Measurements from ENCODE around the gene MKLN1.

Gene MKLN1

DNA sequence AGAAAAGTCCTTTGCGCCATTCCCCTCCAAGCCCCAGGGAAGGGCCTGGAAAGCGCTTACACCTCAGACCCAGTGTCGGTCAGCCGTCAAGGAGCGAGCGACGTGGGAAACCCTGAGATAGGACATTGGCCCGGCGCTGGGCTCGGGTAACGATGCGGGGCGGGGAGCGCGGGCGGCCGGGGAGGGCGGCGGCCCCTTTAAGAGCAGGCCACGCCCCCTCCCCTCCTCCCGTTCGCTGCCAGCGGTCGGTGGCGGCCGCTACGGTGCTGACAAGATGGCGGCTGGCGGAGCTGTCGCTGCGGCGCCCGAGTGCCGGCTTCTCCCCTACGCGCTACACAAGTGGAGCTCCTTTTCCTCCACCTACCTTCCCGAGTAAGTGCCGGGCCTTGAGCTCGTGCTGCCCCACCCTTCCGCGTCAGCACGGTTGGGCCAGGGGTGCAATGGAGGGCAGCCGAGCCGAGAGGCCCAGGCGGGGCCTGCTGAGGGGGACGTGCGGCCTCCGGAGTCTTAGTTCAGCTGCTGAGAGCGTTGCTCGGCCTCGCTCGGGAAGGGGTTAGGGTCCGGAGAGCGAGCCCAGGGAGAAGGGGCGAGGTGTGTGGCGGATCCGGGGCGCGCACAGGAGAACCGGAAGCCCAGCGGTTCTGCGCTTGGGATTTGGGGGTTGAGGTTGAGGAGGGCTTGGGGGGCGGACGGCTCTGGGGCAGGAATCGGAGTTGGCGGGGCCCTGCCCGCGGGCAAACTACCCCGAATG, at the start of gene MKLN1:
TSS of gene MKLN1 (plus strand) at position 251 of the 751 bp plus-strand sequence. CDS start at position 275, 24 bp downstream.
- Mint-ChIP-seq H3K27ac (peak within 1 kb of the TSS; percentile 95), H3K36me3 (ENCODE audit: low read depth) (peaks cover 11% of the 10 kb centered on the region), H3K27me3 (ENCODE audit: low read depth) (no peaks in the 10 kb centered on the region), H3K4me1 (ENCODE audit: low read depth) (peaks cover 40% of the 10 kb centered on the region), H3K4me3 (peak within 1 kb of the TSS; percentile 96), H3K9me3 (no peaks in the 10 kb centered on the region)
- peak; percentile 89 for DNase-seq (ENCODE audit: low spot score)

DNA sequence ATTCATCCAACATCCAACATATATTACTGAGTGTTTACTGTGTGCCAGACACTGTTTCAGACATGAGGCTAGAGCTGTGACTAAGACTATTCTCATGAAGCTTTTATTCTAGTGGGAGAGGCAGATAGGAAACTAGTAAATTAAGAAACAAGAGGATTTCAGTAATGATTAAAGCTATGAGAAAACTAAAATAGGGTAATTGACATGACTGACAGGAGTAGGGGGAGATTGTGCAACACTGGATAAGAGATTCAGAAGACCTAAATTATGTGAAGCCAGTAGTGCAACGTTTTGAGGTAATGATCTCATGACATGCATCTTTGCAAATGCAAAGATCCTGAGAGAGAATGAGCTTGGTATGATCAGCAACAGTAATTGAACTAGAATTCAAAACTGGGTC, 48.6 kb upstream of the MKLN1 start:
- no peak for DNase-seq (ENCODE audit: low spot score)
- H3K9me3 Mint-ChIP-seq: peaks cover 6% of the 10 kb centered on the region
- H3K27ac Mint-ChIP-seq: no peak overlapping the region

DNA sequence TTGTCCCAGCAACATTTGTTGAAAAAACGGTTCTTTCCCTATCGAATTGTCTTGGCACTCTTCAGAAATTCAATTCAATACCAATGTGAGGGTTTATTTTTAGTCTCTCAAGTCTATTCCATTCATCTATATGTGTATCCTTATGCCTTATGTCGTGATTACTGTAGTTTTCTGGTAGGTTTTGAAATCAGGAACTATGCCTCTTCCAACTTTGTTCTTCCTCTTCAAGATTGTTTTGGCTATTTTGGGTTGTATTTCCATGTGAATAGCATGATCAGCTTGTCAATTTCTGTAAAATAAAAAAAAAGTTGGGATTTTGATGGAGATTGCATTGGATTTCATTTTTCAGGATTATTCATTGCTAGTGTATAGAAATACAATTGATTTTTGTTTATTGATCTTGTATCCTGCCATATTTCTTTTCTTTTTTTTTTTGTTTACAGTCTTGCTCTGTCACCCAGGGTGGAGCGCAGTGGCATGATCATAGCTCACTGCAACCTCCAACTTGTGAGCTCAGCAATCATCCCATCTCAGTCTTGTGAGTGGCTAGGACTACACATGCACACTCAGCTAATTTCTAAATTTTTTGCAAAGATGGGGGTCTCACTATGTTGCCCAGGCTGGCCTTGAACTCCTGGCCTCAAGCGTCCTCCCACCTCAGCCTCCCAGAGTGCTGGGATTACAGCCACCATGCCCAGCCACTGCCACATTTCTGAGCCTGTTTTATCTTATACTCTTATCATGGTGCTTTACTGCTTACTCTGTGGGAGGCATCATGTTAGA, 46.2 kb upstream of the MKLN1 start:
- DNase-seq (ENCODE audit: low spot score): no peak
- Mint-ChIP-seq H3K27ac (no peak overlapping the region), H3K27me3 (ENCODE audit: low read depth) (peaks cover 4% of the 10 kb centered on the region), H3K9me3 (peaks cover 6% of the 10 kb centered on the region), H3K4me3 (no peak overlapping the region), H3K36me3 (ENCODE audit: low read depth) (no peaks in the 10 kb centered on the region), H3K4me1 (ENCODE audit: low read depth) (no peaks in the 10 kb centered on the region)

More for the DNA sequence above, 48.6 kb upstream of the MKLN1 start:
- H3K4me1 Mint-ChIP-seq (ENCODE audit: low read depth): no peaks in the 10 kb centered on the region
- no peaks in the 10 kb centered on the region for H3K36me3 Mint-ChIP-seq (ENCODE audit: low read depth)
- H3K27me3 Mint-ChIP-seq (ENCODE audit: low read depth): peaks cover 4% of the 10 kb centered on the region
- no peak overlapping the region for H3K4me3 Mint-ChIP-seq

DNA sequence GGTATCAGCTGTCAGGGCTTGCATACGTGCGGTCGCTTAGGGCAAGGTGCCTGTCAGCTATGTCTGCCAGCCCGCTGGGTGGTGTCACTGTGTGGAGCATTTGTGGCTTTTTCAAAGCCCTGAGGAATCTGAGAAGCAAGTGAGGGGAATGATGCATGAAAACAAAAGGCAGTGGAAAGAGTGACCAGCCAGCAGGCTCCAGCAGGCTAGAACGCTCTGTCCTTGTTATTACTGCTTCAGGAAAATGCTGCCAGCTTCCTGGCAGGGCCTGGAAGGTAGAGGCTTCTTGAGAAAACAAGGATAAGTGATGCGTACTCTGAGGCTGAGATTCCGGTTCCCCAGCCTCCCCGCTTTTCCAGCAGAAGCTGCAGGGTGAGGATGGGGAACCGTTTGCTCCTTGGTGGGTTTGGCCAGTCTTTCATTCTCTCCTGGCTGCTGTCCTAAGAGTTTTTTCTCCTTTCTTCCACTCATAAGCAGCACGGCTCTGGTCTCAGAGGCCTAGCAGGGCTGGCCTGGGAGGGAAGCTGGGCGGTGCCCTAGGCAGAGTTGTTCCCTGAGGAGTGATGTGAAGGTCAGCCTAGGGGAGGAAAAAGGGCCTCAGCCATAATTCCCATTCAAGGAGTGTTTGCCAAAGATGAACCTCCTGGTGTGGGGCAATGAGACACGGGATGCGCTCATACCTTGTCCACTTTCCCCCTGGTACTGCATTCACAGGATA, 42.8 kb upstream of the MKLN1 start:
- Mint-ChIP-seq H3K4me3 (no peak overlapping the region), H3K36me3 (ENCODE audit: low read depth) (peaks cover 1% of the 10 kb centered on the region), H3K27me3 (ENCODE audit: low read depth) (peaks cover 4% of the 10 kb centered on the region), H3K9me3 (peaks cover 24% of the 10 kb centered on the region), H3K4me1 (ENCODE audit: low read depth) (no peaks in the 10 kb centered on the region), H3K27ac (no peak overlapping the region)
- no peak for DNase-seq (ENCODE audit: low spot score)

DNA sequence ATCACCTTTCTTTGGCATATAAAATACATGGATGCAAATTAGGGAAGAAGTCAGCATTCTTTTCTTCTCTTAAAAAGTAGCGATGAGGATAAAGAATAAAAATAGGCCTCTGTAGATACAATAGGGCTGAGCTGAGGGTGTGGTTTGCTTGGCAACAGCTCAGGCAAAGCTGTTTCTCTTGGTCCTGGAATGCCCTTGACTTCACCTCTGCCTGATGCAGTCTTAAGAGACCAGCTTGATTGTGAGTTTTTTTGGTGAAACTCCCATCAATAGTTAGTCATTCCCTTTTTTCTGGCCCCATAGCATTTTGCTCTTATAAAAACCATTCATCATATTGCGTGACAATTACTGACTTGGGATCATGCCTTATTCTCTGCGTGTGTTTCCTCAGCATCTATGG, 42.1 kb upstream of the MKLN1 start:
- H3K27me3 Mint-ChIP-seq (ENCODE audit: low read depth): peaks cover 4% of the 10 kb centered on the region
- no peak overlapping the region for H3K4me3 Mint-ChIP-seq
- peaks cover 1% of the 10 kb centered on the region for H3K36me3 Mint-ChIP-seq (ENCODE audit: low read depth)
- no peak overlapping the region for H3K27ac Mint-ChIP-seq
- DNase-seq (ENCODE audit: low spot score): no peak
- peaks cover 24% of the 10 kb centered on the region for H3K9me3 Mint-ChIP-seq
- H3K4me1 Mint-ChIP-seq (ENCODE audit: low read depth): no peaks in the 10 kb centered on the region

DNA sequence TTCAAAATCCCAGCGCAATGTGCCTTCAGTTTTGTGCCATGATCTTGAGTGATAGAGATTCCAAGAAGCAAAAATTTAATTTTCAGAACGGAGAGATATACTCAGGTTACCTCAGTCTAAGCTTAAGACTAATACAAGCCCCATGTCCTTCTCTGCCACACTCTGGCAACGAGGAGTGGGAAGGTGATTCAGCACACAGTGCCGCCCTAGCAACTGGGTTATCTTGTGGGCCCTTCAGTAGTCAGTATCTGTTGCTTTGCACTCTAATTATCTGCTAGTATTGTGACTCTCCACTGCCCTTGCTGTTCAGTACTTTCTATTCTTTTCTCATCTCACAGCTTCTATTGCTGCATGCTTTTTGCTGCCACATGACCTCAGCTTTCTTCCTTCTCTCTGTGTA, 39.2 kb upstream of the MKLN1 start:
- Mint-ChIP-seq H3K4me1 (ENCODE audit: low read depth) (no peaks in the 10 kb centered on the region), H3K9me3 (peaks cover 18% of the 10 kb centered on the region), H3K27me3 (ENCODE audit: low read depth) (no peaks in the 10 kb centered on the region), H3K36me3 (ENCODE audit: low read depth) (peaks cover 1% of the 10 kb centered on the region), H3K4me3 (no peak overlapping the region), H3K27ac (no peak overlapping the region)
- no peak for DNase-seq (ENCODE audit: low spot score)

DNA sequence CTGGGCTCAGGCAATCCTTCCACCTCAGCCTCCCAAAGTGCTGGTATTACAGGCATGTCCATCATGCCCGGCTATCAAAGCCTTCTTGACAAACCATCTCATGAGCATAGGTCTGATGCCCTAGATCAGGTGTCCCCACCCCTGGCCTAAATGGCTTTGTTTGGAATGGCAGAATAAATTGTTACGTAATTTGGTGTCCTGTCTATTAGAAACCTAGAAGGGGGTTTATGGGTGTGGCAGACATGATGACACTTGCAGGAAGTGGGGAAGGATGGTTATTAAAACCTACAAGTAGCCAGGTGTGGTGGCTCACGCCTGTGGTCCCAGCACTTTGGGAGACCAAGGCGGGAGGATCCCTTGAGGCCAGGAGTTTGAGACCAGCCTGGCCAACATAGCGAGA, 38.6 kb upstream of the MKLN1 start:
- Mint-ChIP-seq H3K36me3 (ENCODE audit: low read depth) (peaks cover 1% of the 10 kb centered on the region), H3K27ac (no peak overlapping the region), H3K9me3 (peaks cover 18% of the 10 kb centered on the region), H3K4me3 (no peak overlapping the region), H3K27me3 (ENCODE audit: low read depth) (peaks cover 1% of the 10 kb centered on the region), H3K4me1 (ENCODE audit: low read depth) (no peaks in the 10 kb centered on the region)
- no peak for DNase-seq (ENCODE audit: low spot score)

DNA sequence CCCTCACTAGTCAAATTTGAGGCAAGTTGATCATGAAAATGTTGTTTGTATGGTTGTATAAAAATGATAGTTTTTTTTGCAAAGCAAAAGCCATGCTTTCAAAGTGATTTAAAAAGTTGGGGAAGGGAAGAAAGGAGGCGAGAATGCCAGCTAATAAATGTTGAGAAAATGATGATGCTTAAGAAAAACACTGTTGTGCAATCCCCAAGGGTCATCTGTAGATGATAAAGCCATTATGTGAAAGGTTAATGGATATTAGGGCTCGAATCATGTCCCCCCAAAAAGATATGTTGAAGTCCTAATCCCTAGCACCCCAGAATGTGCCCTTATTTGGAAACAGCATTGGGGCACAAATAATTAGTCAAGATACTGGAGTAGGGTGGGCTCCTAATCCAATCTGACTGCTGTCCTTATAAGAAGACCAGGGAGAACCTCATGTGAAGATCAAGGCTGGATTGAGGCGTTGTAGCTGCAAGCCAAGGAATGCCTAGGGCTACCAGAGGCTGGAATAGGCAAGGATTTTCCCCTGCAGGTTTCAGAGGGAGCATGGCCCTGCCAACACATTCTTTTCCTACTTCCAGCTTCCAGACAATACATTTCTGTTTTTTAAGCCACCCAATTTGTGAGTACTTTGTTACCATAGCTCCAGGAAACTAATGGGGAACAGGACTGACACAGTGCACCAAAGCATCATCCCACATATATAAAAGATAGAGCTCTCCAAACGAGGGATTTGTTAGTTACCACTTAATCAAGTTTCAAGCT, 35.4 kb upstream of the MKLN1 start:
- no peak for DNase-seq (ENCODE audit: low spot score)
- Mint-ChIP-seq H3K4me3 (no peak overlapping the region), H3K9me3 (peaks cover 15% of the 10 kb centered on the region), H3K27me3 (ENCODE audit: low read depth) (peaks cover 11% of the 10 kb centered on the region), H3K4me1 (ENCODE audit: low read depth) (no peaks in the 10 kb centered on the region), H3K36me3 (ENCODE audit: low read depth) (peaks cover 1% of the 10 kb centered on the region), H3K27ac (no peak overlapping the region)

DNA sequence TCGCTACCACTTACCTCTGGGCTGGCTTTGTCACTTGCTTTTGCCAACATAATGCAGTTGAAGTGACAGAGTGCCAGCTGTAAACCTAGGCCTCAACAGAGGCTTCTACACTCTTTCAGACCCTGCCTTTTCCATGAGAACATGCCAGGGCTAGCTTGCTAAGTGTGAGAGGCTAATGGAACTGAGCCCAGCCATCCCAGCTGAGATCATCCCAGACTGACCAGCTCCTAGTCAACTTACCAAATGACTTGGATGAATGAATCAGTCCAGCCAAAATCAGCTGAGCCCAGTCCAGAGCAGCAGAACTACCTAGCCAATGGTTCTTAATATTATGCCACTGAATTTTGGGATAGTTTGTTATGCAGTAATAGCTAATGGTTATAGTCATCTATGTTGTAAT, 34.7 kb upstream of the MKLN1 start:
- DNase-seq (ENCODE audit: low spot score): no peak
- peaks cover 8% of the 10 kb centered on the region for H3K9me3 Mint-ChIP-seq
- peaks cover 1% of the 10 kb centered on the region for H3K36me3 Mint-ChIP-seq (ENCODE audit: low read depth)
- H3K4me3 Mint-ChIP-seq: no peak overlapping the region
- H3K27me3 Mint-ChIP-seq (ENCODE audit: low read depth): peaks cover 11% of the 10 kb centered on the region
- no peak overlapping the region for H3K27ac Mint-ChIP-seq
- H3K4me1 Mint-ChIP-seq (ENCODE audit: low read depth): no peaks in the 10 kb centered on the region

DNA sequence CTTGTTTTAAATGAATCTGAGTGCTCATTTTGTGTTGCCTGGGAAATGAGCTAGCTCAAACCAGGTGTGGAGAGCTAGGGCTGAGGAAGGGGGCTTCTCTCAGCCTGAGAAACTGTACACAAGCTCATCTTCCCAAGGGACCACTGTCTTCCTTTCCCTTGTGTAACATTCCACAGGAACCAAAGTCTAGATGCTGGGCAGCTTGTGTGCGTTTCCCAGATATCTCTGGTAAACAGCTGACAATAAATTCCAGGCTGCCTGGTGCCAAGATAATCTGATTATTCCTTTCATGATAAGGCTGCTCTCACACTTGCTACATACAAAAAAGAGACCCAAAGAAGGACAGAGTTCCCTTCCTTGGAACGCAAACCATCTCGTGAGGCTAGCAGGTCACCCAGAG, 33.1 kb upstream of the MKLN1 start:
- Mint-ChIP-seq H3K27ac (no peak overlapping the region), H3K36me3 (ENCODE audit: low read depth) (no peaks in the 10 kb centered on the region), H3K9me3 (no peaks in the 10 kb centered on the region), H3K27me3 (ENCODE audit: low read depth) (peaks cover 11% of the 10 kb centered on the region), H3K4me3 (no peak overlapping the region), H3K4me1 (ENCODE audit: low read depth) (no peaks in the 10 kb centered on the region)
- DNase-seq (ENCODE audit: low spot score): no peak

DNA sequence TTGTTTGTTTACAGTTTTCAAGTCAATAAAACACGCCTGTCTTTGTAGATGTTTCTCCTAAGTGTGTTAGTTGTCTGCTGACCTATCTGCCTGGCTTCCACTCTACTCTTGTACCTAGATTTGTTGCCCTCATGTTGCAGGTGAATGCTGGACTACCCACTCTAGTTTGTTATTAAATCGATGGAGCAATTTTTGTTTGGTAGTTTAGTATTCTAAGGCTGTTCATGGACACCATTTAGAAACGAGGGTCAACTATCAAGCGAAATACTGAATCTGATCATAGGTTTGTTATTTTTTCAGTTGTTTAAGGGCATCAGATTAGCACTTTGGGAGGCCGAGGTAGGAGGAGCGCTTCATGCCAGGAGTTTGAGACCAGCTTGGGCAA, 29.1 kb upstream of the MKLN1 start:
- Mint-ChIP-seq H3K4me3 (no peak overlapping the region), H3K27ac (no peak overlapping the region), H3K36me3 (ENCODE audit: low read depth) (no peaks in the 10 kb centered on the region), H3K4me1 (ENCODE audit: low read depth) (no peaks in the 10 kb centered on the region), H3K27me3 (ENCODE audit: low read depth) (peaks cover 16% of the 10 kb centered on the region), H3K9me3 (no peaks in the 10 kb centered on the region)
- DNase-seq (ENCODE audit: low spot score): no peak

DNA sequence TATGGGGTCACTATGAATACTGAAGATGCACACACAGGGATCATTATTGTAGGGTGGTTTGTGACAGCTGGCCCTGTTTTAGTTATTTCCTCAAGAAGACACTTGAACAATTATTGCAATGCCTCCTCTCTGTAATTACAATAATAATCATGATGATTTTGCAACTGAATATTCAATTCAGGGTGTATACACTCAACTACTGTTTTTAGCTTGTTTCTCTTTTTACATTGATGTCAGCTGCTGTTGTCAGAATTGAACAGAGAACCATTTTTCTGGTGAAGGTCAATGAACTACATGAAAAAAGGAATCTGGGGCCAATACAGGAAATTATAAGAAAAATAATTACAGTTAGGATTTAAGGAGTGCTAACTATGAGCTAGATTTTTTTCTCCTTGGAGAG, 28.6 kb upstream of the MKLN1 start:
- Mint-ChIP-seq H3K27ac (no peak overlapping the region), H3K4me1 (ENCODE audit: low read depth) (no peaks in the 10 kb centered on the region), H3K36me3 (ENCODE audit: low read depth) (no peaks in the 10 kb centered on the region)

DNA sequence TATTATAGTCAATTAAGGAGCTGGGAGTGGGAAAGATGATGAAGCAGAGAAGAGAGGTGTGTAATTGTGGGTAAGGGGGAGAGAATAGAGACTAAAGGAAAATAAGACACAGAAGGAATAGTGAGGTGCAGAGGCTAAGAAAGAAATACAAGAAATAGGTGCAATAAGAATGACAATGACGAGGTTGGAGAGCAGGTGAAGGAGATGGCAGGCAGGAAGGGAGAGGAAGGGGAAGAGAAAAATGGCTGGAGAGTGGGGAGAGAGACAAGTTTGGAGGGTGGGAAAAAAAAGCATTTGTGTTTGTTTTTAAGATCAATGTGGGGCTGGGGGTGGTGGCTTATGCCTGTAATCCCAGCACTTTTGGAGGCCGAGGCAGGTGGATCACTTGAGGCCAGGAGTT, 27.6 kb upstream of the MKLN1 start:
- DNase-seq (ENCODE audit: low spot score): no peak
- H3K27me3 Mint-ChIP-seq (ENCODE audit: low read depth): peaks cover 8% of the 10 kb centered on the region
- H3K9me3 Mint-ChIP-seq: no peaks in the 10 kb centered on the region
- H3K4me1 Mint-ChIP-seq (ENCODE audit: low read depth): no peaks in the 10 kb centered on the region
- no peak overlapping the region for H3K4me3 Mint-ChIP-seq
- H3K36me3 Mint-ChIP-seq (ENCODE audit: low read depth): no peaks in the 10 kb centered on the region
- H3K27ac Mint-ChIP-seq: no peak overlapping the region

More for the DNA sequence above, 28.6 kb upstream of the MKLN1 start:
- H3K9me3 Mint-ChIP-seq: no peaks in the 10 kb centered on the region
- no peak for DNase-seq (ENCODE audit: low spot score)
- no peak overlapping the region for H3K4me3 Mint-ChIP-seq
- H3K27me3 Mint-ChIP-seq (ENCODE audit: low read depth): peaks cover 14% of the 10 kb centered on the region

Data from T-helper 2 cell treated with Interferon-gamma antibody and Interleukin-4, amounts not matched to agents 5 μg/mL and 100 μg/mL, for 36 hours (primary cell).